Measurements from ENCODE around the gene ATP11A. TPM values are rescaled to one million over a fixed set of nuclear protein-coding genes. Genes with fewer than 3 reads are reported as not detected.

The ATP11A gene
- total RNA-seq, 1 experiment from 2014 or later: 80.4 TPM

GRCh38 chr13:112652512-112653070 is 37.2 kb upstream of the ATP11A start (continued):
- TF ChIP-seq REST (IDR thresholded peaks at IDR 0.05; ENCODE audit: low read depth) (no peak), SIN3A (IDR thresholded peaks at IDR 0.05; ENCODE audit: low read depth) (no peak), ZFX (IDR thresholded peaks at IDR 0.05) (no peak), TCF7L2 (IDR thresholded peaks at IDR 0.05; ENCODE audit: borderline replicate concordance, extremely low read depth, insufficient read depth, insufficient read length) (no peak), JUND (IDR thresholded peaks at IDR 0.05) (no peak), POLR2A (IDR thresholded peaks at IDR 0.05; ENCODE audit: borderline replicate concordance, extremely low read depth, insufficient read depth, insufficient read length) (no peak)
- TF ChIP-seq, protein P1, sequence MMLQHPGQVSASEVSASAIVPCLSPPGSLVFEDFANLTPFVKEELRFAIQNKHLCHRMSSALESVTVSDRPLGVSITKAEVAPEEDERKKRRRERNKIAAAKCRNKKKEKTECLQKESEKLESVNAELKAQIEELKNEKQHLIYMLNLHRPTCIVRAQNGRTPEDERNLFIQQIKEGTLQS (IDR thresholded peaks at IDR 0.05): no peak

DNA sequence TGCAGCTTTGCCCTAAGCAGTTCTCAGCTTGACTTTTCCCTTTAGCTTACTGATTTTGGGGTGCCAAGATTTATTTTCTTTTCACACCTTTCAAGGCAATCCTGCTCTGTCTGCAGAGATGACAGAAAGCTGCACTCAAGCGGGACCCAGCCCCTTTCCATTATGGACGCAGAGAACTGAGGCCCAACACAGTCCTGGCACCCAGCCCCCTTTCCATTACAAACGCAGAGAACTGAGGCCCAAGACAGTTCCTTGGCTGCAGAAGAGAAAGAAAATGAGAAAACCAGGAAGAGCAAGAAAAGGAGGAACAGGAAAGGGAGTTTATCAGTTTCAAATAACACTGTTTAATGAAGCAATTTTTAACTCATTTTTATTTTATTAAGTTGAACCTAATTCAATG is 36.8 kb upstream of the ATP11A start:
- Histone ChIP-seq H3K9me2 (ENCODE audit: insufficient read depth) (no peaks in the 10 kb centered on the region), H3K4me2 (ENCODE audit: low read length) (no peak overlapping the region), H2AFZ (ENCODE audit: low read depth, low read length, poor library complexity, severe bottlenecking) (no peak overlapping the region), H4K20me1 (ENCODE audit: insufficient read depth) (no peaks in the 10 kb centered on the region), H3K4me3 (replicated peaks in 1 of 2; ENCODE audit: low read depth in 1 of 2, low read length in 2 of 2) (no peak overlapping the region), H3K9ac (ENCODE audit: low read length) (no peak overlapping the region), H3K27ac (ENCODE audit: low read depth, low read length) (no peak overlapping the region), H3K79me2 (ENCODE audit: insufficient read depth, low read length) (no peaks in the 10 kb centered on the region), H3K9me3 (ENCODE audit: control insufficient read depth in 1 of 2, insufficient read depth in 1 of 2, low read depth in 1 of 2, low read length in 2 of 2) (no peaks in the 10 kb centered on the region), H3K4me1 (ENCODE audit: control insufficient read depth in 1 of 2, insufficient read depth in 2 of 2, low read length in 2 of 2) (no peaks in the 10 kb centered on the region), H3K36me3 (ENCODE audit: control insufficient read depth in 1 of 2, insufficient read depth in 2 of 2, low read length in 2 of 2) (no peaks in the 10 kb centered on the region), H3K27me3 (ENCODE audit: insufficient read depth, low read length) (no peaks in the 10 kb centered on the region)
- no peak for ATAC-seq
- no TSS peak for BruUV-seq (replicated peaks)
- POLR2A ChIA-PET: no interaction called here
- no peak for DNase-seq (ENCODE audit: low read depth, low spot score)
- CTCF ChIA-PET: no interaction called here
- RAD21 ChIA-PET (ENCODE audit: low non-redundant PET in 1 of 2, low total read pairs in 2 of 2, uncharacterized antibody in 2 of 2, unreplicated experiment in 2 of 2): no interaction called here
- intact Hi-C loops (cut with micrococcal nuclease): no loop called here
- TF ChIP-seq CTCF (IDR thresholded peaks at IDR 0.05 in 2 of 3, conservative IDR thresholded peaks at IDR 0.05 in 1 of 3; ENCODE audit: borderline replicate concordance in 1 of 3, insufficient read depth in 1 of 3, low read depth in 2 of 3, low read length in 2 of 3) (no peak), SRF (IDR thresholded peaks at IDR 0.05; ENCODE audit: low read depth) (no peak), SP1 (IDR thresholded peaks at IDR 0.05; ENCODE audit: low read depth) (no peak), RAD21 (IDR thresholded peaks at IDR 0.05; ENCODE audit: low read depth) (no peak), JUND (IDR thresholded peaks at IDR 0.05) (no peak), EGR1 (IDR thresholded peaks at IDR 0.05; ENCODE audit: low read depth) (no peak), TCF7L2 (IDR thresholded peaks at IDR 0.05; ENCODE audit: borderline replicate concordance, extremely low read depth, insufficient read depth, insufficient read length) (no peak), ZFX (IDR thresholded peaks at IDR 0.05) (no peak), ZBTB33 (IDR thresholded peaks at IDR 0.05; ENCODE audit: extremely low read depth, insufficient replicate concordance, low read length) (no peak), EZH2phosphoT487 (IDR thresholded peaks at IDR 0.05; ENCODE audit: borderline replicate concordance) (no peak), POLR2AphosphoS5 (IDR thresholded peaks at IDR 0.05; ENCODE audit: low read depth, low read length) (no peak), SIN3A (IDR thresholded peaks at IDR 0.05; ENCODE audit: low read depth) (no peak), YY1 (IDR thresholded peaks at IDR 0.05; ENCODE audit: extremely low read depth, insufficient replicate concordance, low read depth, low read length) (no peak), ELF1 (IDR thresholded peaks at IDR 0.05; ENCODE audit: borderline replicate concordance, low read depth) (no peak), CEBPB (IDR thresholded peaks at IDR 0.05; ENCODE audit: low read depth) (no peak)

Measured in HCT116 (cell line).